HEK293 (cell line): Measurements from ENCODE around the gene SLC39A7.

Experiments used
- ELK4 ChIP-seq: IDR thresholded peaks from 2 replicates; pipeline ENCODE4 v1.6.1; 2011; ENCODE audit warnings: mild to moderate bottlenecking, low read depth, low read length, borderline replicate concordance
- GLI2 ChIP-seq: fragments of 450-650 bp; formaldehyde crosslinking; IDR thresholded peaks from 2 replicates; pipeline ENCODE4; 2017; ENCODE audit warnings: missing biosample characterization, missing genetic modification characterization, low read depth, borderline replicate concordance
- KLF1 ChIP-seq: fragments of 450-650 bp; formaldehyde crosslinking; IDR thresholded peaks from 2 replicates; pipeline ENCODE4 v1.5.1; 2016; ENCODE audit warnings: missing biosample characterization, missing genetic modification characterization
- KLF16 ChIP-seq: fragments of 450-650 bp; formaldehyde crosslinking; IDR thresholded peaks from 2 replicates; pipeline ENCODE4 v1.5.1; 2017; ENCODE audit warnings: missing biosample characterization, missing genetic modification characterization
- KLF17 ChIP-seq: fragments of 450-650 bp; formaldehyde crosslinking; IDR thresholded peaks from 2 replicates; pipeline ENCODE4 v1.5.1; 2016; ENCODE audit warnings: missing biosample characterization, missing genetic modification characterization
- PRDM4 ChIP-seq: fragments of 450-650 bp; formaldehyde crosslinking; IDR thresholded peaks from 2 replicates; pipeline ENCODE4 v1.5.1; 2017; ENCODE audit warnings: missing biosample characterization, missing genetic modification characterization
- SCRT2 ChIP-seq: fragments of 450-650 bp; formaldehyde crosslinking; IDR thresholded peaks from 2 replicates; pipeline ENCODE4 v1.5.1; 2016; ENCODE audit warnings: missing biosample characterization, missing genetic modification characterization
- SP2 ChIP-seq: fragments of 450-650 bp; formaldehyde crosslinking; IDR thresholded peaks from 2 replicates; pipeline ENCODE4 v1.5.1; 2016; ENCODE audit warnings: missing biosample characterization, missing genetic modification characterization
- SP7 ChIP-seq: fragments of 450-650 bp; formaldehyde crosslinking; IDR thresholded peaks from 2 replicates; pipeline ENCODE4 v1.5.1; 2016; ENCODE audit warnings: missing biosample characterization, missing genetic modification characterization
- TCF7L2 ChIP-seq: IDR thresholded peaks from 2 replicates; pipeline ENCODE4 v1.6.1; 2011; ENCODE audit warnings: low read depth, mild to moderate bottlenecking, inconsistent platforms, low read length, moderate library complexity, borderline replicate concordance
- ZNF146 ChIP-seq: fragments of 450-650 bp; formaldehyde crosslinking; IDR thresholded peaks from 2 replicates; pipeline ENCODE4 v1.5.1; 2016; ENCODE audit warnings: missing biosample characterization, missing genetic modification characterization
- ZNF2 ChIP-seq: fragments of 450-650 bp; formaldehyde crosslinking; IDR thresholded peaks from 2 replicates; pipeline ENCODE4 v1.5.1; 2016; ENCODE audit warnings: missing biosample characterization, missing genetic modification characterization
- ZNF302 ChIP-seq: fragments of 450-650 bp; formaldehyde crosslinking; IDR thresholded peaks from 2 replicates; pipeline ENCODE4 v1.5.1; 2016; ENCODE audit warnings: missing biosample characterization, missing genetic modification characterization, low read depth
- ZNF362 ChIP-seq: fragments of 450-650 bp; formaldehyde crosslinking; IDR thresholded peaks from 2 replicates; pipeline ENCODE4 v1.5.1; 2016; ENCODE audit warnings: missing biosample characterization, missing genetic modification characterization
- ZNF404 ChIP-seq: fragments of 450-650 bp; formaldehyde crosslinking; IDR thresholded peaks from 2 replicates; pipeline ENCODE4 v1.5.1; 2017; ENCODE audit warnings: missing biosample characterization, missing genetic modification characterization
- ZNF521 ChIP-seq: fragments of 450-650 bp; formaldehyde crosslinking; IDR thresholded peaks from 2 replicates; pipeline ENCODE4 v1.5.1; 2017; ENCODE audit warnings: missing biosample characterization, mild to moderate bottlenecking, missing genetic modification characterization
- ZNF548 ChIP-seq: fragments of 450-650 bp; formaldehyde crosslinking; IDR thresholded peaks from 2 replicates; pipeline ENCODE4 v1.5.1; 2016; ENCODE audit warnings: missing biosample characterization, missing genetic modification characterization
- ZNF555 ChIP-seq: fragments of 450-650 bp; formaldehyde crosslinking; conservative IDR thresholded peaks from 2 replicates; pipeline ENCODE4 v1.5.1; 2017; ENCODE audit warnings: missing biosample characterization, mild to moderate bottlenecking, missing genetic modification characterization, inconsistent platforms
- ZNF560 ChIP-seq: fragments of 450-650 bp; formaldehyde crosslinking; IDR thresholded peaks from 2 replicates; pipeline ENCODE4 v1.5.1; 2017; ENCODE audit warnings: missing biosample characterization, missing genetic modification characterization, borderline replicate concordance
- ZNF629 ChIP-seq: fragments of 450-650 bp; formaldehyde crosslinking; IDR thresholded peaks from 2 replicates; pipeline ENCODE4 v1.5.1; 2017; ENCODE audit warnings: missing biosample characterization, missing genetic modification characterization
- ZNF660 ChIP-seq: fragments of 450-650 bp; IDR thresholded peaks from 2 replicates; pipeline ENCODE4 v1.5.1; 2018; ENCODE audit warnings: missing biosample characterization, mild to moderate bottlenecking, missing genetic modification characterization
- ZNF670 ChIP-seq: fragments of 450-650 bp; formaldehyde crosslinking; IDR thresholded peaks from 2 replicates; pipeline ENCODE4 v1.5.1; 2016; ENCODE audit warnings: missing biosample characterization, missing genetic modification characterization, low read depth
- ZNF768 ChIP-seq: fragments of 450-650 bp; formaldehyde crosslinking; IDR thresholded peaks from 2 replicates; pipeline ENCODE4 v1.5.1; 2018; ENCODE audit warnings: missing biosample characterization, mild to moderate bottlenecking, missing genetic modification characterization
- ZSCAN30 ChIP-seq: fragments of 450-650 bp; IDR thresholded peaks from 2 replicates; pipeline ENCODE4 v1.5.1; 2018; ENCODE audit warnings: missing biosample characterization, mild to moderate bottlenecking, missing genetic modification characterization, moderate library complexity
- TF ChIP-seq, protein P1 (sequence below): fragments of 450-650 bp; formaldehyde crosslinking; optimal IDR thresholded peaks from 2 replicates; pipeline ENCODE3; 2016; ENCODE audit warnings: missing biosample characterization, mild to moderate bottlenecking, missing genetic modification characterization
- TF ChIP-seq, protein P2 (sequence below): fragments of 450-650 bp; formaldehyde crosslinking; IDR thresholded peaks from 2 replicates; pipeline ENCODE4 v1.5.0; 2017; ENCODE audit warnings: missing biosample characterization, missing genetic modification characterization, borderline replicate concordance
- TF ChIP-seq, protein P3 (sequence below): fragments of 450-650 bp; formaldehyde crosslinking; IDR thresholded peaks from 2 replicates; pipeline ENCODE4 v1.5.1; 2016; ENCODE audit warnings: missing biosample characterization, missing genetic modification characterization

SLC39A7 gene

GRCh38 chr6:33247977-33248642 lies 47.4 kb downstream of the SLC39A7 start (continued):
- TF ChIP-seq, protein P1, sequence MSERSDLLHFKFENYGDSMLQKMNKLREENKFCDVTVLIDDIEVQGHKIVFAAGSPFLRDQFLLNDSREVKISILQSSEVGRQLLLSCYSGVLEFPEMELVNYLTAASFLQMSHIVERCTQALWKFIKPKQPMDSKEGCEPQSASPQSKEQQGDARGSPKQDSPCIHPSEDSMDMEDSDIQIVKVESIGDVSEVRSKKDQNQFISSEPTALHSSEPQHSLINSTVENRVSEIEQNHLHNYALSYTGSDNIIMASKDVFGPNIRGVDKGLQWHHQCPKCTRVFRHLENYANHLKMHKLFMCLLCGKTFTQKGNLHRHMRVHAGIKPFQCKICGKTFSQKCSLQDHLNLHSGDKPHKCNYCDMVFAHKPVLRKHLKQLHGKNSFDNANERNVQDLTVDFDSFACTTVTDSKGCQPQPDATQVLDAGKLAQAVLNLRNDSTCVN (tag by site-specific recombination), result no peak
- TF ChIP-seq ZSCAN30 (tag by site-specific recombination) (peak; percentile 34; the same call in 1 of the 2 replicates), KLF17 (peak; percentile 77), ZNF560 (tag by site-specific recombination) (no peak), ZNF670 (tag by site-specific recombination) (no peak), ZNF548 (tag by site-specific recombination) (no peak), ZNF555 (tag by site-specific recombination) (no peak), KLF1 (tag by site-specific recombination) (no peak), PRDM4 (tag by site-specific recombination) (no peak), SP7 (tag by site-specific recombination) (no peak), ZNF2 (tag by site-specific recombination) (no peak; the same call in 1 of the 2 replicates), ZNF146 (no peak), TCF7L2 (no peak), ZNF302 (tag by site-specific recombination) (no peak), SP2 (tag by site-specific recombination) (no peak), GLI2 (tag by site-specific recombination) (no peak), ZNF768 (tag by site-specific recombination) (no peak), ZNF521 (tag by site-specific recombination) (no peak), ZNF404 (tag by site-specific recombination) (no peak), KLF16 (tag by site-specific recombination) (no peak), ZNF362 (tag by site-specific recombination) (no peak), SCRT2 (tag by site-specific recombination) (no peak), ZNF660 (tag by site-specific recombination) (peak; percentile 71; the same call in 1 of the 2 replicates), ELK4 (no peak), ZNF629 (tag by site-specific recombination) (peak; percentile 21; the same call in 1 of the 2 replicates)
- TF ChIP-seq, protein P2, sequence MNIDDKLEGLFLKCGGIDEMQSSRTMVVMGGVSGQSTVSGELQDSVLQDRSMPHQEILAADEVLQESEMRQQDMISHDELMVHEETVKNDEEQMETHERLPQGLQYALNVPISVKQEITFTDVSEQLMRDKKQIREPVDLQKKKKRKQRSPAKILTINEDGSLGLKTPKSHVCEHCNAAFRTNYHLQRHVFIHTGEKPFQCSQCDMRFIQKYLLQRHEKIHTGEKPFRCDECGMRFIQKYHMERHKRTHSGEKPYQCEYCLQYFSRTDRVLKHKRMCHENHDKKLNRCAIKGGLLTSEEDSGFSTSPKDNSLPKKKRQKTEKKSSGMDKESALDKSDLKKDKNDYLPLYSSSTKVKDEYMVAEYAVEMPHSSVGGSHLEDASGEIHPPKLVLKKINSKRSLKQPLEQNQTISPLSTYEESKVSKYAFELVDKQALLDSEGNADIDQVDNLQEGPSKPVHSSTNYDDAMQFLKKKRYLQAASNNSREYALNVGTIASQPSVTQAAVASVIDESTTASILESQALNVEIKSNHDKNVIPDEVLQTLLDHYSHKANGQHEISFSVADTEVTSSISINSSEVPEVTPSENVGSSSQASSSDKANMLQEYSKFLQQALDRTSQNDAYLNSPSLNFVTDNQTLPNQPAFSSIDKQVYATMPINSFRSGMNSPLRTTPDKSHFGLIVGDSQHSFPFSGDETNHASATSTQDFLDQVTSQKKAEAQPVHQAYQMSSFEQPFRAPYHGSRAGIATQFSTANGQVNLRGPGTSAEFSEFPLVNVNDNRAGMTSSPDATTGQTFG (tag by site-specific recombination), result no peak
- TF ChIP-seq, protein P3, sequence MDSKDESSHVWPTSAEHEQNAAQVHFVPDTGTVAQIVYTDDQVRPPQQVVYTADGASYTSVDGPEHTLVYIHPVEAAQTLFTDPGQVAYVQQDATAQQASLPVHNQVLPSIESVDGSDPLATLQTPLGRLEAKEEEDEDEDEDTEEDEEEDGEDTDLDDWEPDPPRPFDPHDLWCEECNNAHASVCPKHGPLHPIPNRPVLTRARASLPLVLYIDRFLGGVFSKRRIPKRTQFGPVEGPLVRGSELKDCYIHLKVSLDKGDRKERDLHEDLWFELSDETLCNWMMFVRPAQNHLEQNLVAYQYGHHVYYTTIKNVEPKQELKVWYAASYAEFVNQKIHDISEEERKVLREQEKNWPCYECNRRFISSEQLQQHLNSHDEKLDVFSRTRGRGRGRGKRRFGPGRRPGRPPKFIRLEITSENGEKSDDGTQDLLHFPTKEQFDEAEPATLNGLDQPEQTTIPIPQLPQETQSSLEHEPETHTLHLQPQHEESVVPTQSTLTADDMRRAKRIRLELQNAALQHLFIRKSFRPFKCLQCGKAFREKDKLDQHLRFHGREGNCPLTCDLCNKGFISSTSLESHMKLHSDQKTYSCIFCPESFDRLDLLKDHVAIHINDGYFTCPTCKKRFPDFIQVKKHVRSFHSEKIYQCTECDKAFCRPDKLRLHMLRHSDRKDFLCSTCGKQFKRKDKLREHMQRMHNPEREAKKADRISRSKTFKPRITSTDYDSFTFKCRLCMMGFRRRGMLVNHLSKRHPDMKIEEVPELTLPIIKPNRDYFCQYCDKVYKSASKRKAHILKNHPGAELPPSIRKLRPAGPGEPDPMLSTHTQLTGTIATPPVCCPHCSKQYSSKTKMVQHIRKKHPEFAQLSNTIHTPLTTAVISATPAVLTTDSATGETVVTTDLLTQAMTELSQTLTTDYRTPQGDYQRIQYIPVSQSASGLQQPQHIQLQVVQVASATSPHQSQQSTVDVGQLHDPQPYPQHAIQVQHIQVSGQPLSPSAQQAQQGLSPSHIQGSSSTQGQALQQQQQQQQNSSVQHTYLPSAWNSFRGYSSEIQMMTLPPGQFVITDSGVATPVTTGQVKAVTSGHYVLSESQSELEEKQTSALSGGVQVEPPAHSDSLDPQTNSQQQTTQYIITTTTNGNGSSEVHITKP, result peak; percentile 34; the same call in 1 of the 2 replicates
